ENCODE results near the gene RPTOR.

The RPTOR gene

DNA sequence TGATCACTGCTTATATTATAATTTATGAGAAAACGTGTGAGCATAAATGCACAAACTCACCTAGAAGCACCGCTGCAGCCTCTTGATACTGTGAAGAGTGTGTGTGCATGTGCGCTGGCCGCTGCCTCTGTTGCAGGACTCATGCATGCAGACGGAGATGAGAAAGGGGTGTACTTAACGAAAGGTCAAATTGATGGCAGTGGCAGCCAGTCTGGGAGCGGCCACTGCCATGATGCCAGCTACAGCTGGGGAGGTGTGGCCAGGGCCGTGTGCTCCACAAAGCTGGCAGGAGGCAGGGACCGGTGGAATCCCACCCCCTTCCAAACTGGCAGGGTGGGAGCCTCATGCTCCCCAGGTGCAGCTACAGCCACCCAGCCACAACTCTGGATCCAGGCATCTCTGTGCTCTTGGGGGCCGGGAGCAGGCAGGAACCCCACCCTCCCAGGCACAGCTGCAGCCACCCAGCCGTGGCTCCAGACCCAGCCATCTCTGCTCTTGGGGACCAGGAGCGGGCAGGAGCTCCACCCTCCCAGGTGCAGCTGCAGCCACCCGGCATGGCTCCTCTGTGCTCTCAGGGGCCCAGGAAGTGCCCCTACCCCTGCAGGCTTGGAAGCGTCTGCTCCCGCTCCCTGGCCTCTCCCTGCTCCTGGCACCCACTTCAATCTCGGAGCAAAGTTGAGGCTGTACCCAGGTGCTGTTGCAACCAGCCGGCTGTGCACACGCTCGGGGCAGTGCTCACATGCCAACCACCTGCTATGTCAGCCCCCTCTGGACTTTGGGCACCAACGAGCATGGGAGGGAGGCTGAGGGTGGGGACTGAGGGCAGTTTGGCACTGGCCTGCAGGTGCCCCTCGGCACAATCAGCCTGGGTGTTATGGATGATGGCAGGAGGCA is 369.5 kb downstream of the RPTOR start:
- Histone ChIP-seq H2AK5ac (ENCODE audit: low read depth, low read length) (no peak overlapping the region), H2AFZ (ENCODE audit: low read length) (no peak overlapping the region), H2BK120ac (ENCODE audit: low read depth, low read length) (no peak overlapping the region), H4K91ac (ENCODE audit: low read depth, low read length, poor library complexity) (no peak overlapping the region), H2BK12ac (ENCODE audit: low read length) (no peak overlapping the region), H3K9me3 (replicated peaks in 1 of 2; ENCODE audit: control insufficient read depth in 2 of 2, insufficient read depth in 1 of 2, low read depth in 1 of 2, low read length in 2 of 2) (peaks cover 15 to 24% of the 10 kb centered on the region in 2 donors), H3K79me1 (ENCODE audit: low read depth, low read length) (no peaks in the 10 kb centered on the region), H2BK5ac (ENCODE audit: low read length) (no peak overlapping the region), H3K4ac (ENCODE audit: low read length) (no peak overlapping the region), H3K18ac (ENCODE audit: low read length) (no peak overlapping the region), H3K4me3 (ENCODE audit: low read length in 2 of 2) (peak overlapping the region in 1 of 2 donors; percentile 32), H4K8ac (ENCODE audit: low read depth, low read length) (no peak overlapping the region), H3K36me3 (replicated peaks in 1 of 2; ENCODE audit: control insufficient read depth in 2 of 2, insufficient read depth in 2 of 2, low read length in 2 of 2) (peaks cover 20 to 58% of the 10 kb centered on the region in 2 donors), H3K4me2 (ENCODE audit: insufficient read depth, low read length, poor library complexity, severe bottlenecking) (no peak overlapping the region), H2BK15ac (ENCODE audit: low read length) (no peak overlapping the region), H3K9ac (ENCODE audit: low read depth, low read length, poor library complexity) (no peak overlapping the region), H3K27ac (replicated peaks; ENCODE audit: low read length) (no peak overlapping the region), H3K23ac (ENCODE audit: low read depth, low read length, poor library complexity) (peak overlapping the region; percentile 20), H3K4me1 (ENCODE audit: control insufficient read depth in 2 of 2, insufficient read depth in 1 of 2, low read depth in 1 of 2, low read length in 2 of 2) (no peaks in the 10 kb centered on the region), H3K14ac (ENCODE audit: low read length) (no peak overlapping the region), H3K27me3 (ENCODE audit: control insufficient read depth in 3 of 3, insufficient read depth in 3 of 3, low read depth in 1 of 3, low read length in 3 of 3) (no peaks in the 10 kb centered on the region)
- WGBS, 2 donors (ENCODE audit: extremely low coverage in 2 of 2, insufficient read length in 2 of 2, insufficient replicate concordance in 1 of 2): no CpG with 5 or more reads among the region's 21 CpGs
- no peak for DNase-seq (ENCODE audit: low spot score)

DNA sequence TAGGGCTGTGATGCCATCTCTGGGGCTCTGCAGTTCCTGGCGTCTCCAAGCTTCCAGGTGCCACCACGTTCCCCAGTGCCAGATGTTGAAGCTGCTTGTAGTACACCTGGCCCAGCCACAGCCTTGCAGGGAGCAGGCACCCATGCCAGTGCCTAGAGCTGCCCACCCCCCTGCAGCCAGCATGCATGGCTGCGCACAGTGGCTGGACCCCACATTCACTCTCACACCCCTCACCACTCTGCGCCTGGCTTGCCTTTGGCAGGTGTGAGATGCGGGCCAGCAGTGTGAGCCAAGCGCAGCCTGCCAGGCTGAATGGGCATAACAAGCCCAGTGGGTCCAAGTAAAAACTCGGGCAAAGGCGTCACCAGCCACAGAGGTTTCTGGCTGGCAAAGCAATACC is 371.6 kb downstream of the RPTOR start:
- Histone ChIP-seq H3K14ac (ENCODE audit: low read length) (no peak overlapping the region), H3K18ac (ENCODE audit: low read length) (no peak overlapping the region), H3K9me3 (replicated peaks in 1 of 2; ENCODE audit: control insufficient read depth in 2 of 2, insufficient read depth in 1 of 2, low read depth in 1 of 2, low read length in 2 of 2) (peaks cover 15 to 24% of the 10 kb centered on the region in 2 donors), H3K27me3 (ENCODE audit: control insufficient read depth in 3 of 3, insufficient read depth in 3 of 3, low read depth in 1 of 3, low read length in 3 of 3) (no peaks in the 10 kb centered on the region), H3K23ac (ENCODE audit: low read depth, low read length, poor library complexity) (peak overlapping the region; percentile 86), H2AFZ (ENCODE audit: low read length) (no peak overlapping the region), H3K4ac (ENCODE audit: low read length) (no peak overlapping the region), H2BK120ac (ENCODE audit: low read depth, low read length) (no peak overlapping the region), H3K9ac (ENCODE audit: low read depth, low read length, poor library complexity) (no peak overlapping the region), H3K36me3 (replicated peaks in 1 of 2; ENCODE audit: control insufficient read depth in 2 of 2, insufficient read depth in 2 of 2, low read length in 2 of 2) (peaks cover 17 to 45% of the 10 kb centered on the region in 2 donors), H2BK12ac (ENCODE audit: low read length) (no peak overlapping the region), H2AK5ac (ENCODE audit: low read depth, low read length) (no peak overlapping the region), H3K4me2 (ENCODE audit: insufficient read depth, low read length, poor library complexity, severe bottlenecking) (no peak overlapping the region), H4K8ac (ENCODE audit: low read depth, low read length) (no peak overlapping the region), H3K4me3 (ENCODE audit: low read length in 2 of 2) (peak overlapping the region in 1 of 2 donors; percentile 16), H3K4me1 (ENCODE audit: control insufficient read depth in 2 of 2, insufficient read depth in 1 of 2, low read depth in 1 of 2, low read length in 2 of 2) (peaks cover 0 to 2% of the 10 kb centered on the region in 2 donors), H4K91ac (ENCODE audit: low read depth, low read length, poor library complexity) (no peak overlapping the region), H2BK15ac (ENCODE audit: low read length) (no peak overlapping the region), H2BK5ac (ENCODE audit: low read length) (no peak overlapping the region), H3K79me1 (ENCODE audit: low read depth, low read length) (peaks cover 1% of the 10 kb centered on the region), H3K27ac (replicated peaks; ENCODE audit: low read length) (no peak overlapping the region)
- no peak for DNase-seq (ENCODE audit: low spot score)
- WGBS, 2 donors (ENCODE audit: extremely low coverage in 2 of 2, insufficient read length in 2 of 2, insufficient replicate concordance in 1 of 2): no CpG with 5 or more reads among the region's 8 CpGs

DNA sequence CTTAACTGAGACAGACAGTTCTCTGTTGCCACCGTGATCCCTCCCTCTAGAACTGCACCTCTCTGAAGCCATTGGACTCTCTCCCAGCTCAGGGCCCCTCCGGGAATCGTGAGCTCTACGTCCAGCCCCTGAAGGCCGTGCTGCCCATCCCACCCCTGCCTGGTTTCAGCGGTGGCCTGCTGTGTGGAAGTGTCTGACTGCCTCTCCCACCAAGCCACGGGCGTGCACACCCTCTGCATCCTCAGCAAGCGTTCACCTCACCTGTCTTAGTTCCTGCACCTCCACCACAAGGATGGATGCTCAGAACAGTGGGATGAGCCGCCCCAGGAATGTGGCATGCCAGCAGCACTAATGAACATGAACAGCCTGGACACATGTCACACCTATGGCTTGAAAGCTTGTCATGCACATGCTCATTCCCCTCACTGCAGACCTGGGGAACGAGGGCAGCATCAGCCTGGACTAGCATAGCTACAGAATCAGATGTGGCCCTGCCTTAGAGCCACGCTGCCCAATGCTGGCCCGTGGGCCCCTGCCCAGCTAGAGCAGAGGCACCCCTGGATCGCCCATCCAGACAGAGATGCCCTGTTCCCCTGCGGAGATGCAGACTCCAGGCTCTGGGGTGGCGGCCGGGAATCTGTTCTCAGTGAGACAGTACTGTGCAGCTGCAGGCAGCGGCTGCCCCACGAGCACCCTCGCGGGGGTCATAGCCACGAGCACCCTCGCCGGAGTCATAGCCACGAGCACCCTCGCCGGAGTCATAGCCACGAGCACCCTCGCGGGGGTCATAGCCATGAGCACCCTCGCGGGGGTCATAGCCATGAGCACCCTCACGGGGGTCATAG is 373.3 kb downstream of the RPTOR start:
- peak overlapping the region; percentile 53 for H3K9ac ChIP-seq (ENCODE audit: low read depth, low read length, poor library complexity)
- no CpG with 5 or more reads among the region's 33 CpGs for WGBS, 2 donors (ENCODE audit: extremely low coverage in 2 of 2, insufficient read length in 2 of 2, insufficient replicate concordance in 1 of 2)
- no peak overlapping the region for H3K18ac ChIP-seq (ENCODE audit: low read length)
- no peak overlapping the region for H3K27ac ChIP-seq (replicated peaks; ENCODE audit: low read length)
- H3K4me1 ChIP-seq (ENCODE audit: control insufficient read depth in 2 of 2, insufficient read depth in 1 of 2, low read depth in 1 of 2, low read length in 2 of 2): peaks cover 0 to 2% of the 10 kb centered on the region in 2 donors
- H4K91ac ChIP-seq (ENCODE audit: low read depth, low read length, poor library complexity): no peak overlapping the region
- peak overlapping the region; percentile 1 for H3K23ac ChIP-seq (ENCODE audit: low read depth, low read length, poor library complexity)
- no peak overlapping the region for H3K4me2 ChIP-seq (ENCODE audit: insufficient read depth, low read length, poor library complexity, severe bottlenecking)
- peaks cover 13 to 41% of the 10 kb centered on the region in 2 donors for H3K36me3 ChIP-seq (replicated peaks in 1 of 2; ENCODE audit: control insufficient read depth in 2 of 2, insufficient read depth in 2 of 2, low read length in 2 of 2)
- no peak for DNase-seq (ENCODE audit: low spot score)
- H3K27me3 ChIP-seq (ENCODE audit: control insufficient read depth in 3 of 3, insufficient read depth in 3 of 3, low read depth in 1 of 3, low read length in 3 of 3): no peaks in the 10 kb centered on the region
- no peak overlapping the region for H2BK5ac ChIP-seq (ENCODE audit: low read length)
- no peak overlapping the region for H3K14ac ChIP-seq (ENCODE audit: low read length)
- H2AK5ac ChIP-seq (ENCODE audit: low read depth, low read length): no peak overlapping the region
- peaks cover 15 to 24% of the 10 kb centered on the region in 2 donors for H3K9me3 ChIP-seq (replicated peaks in 1 of 2; ENCODE audit: control insufficient read depth in 2 of 2, insufficient read depth in 1 of 2, low read depth in 1 of 2, low read length in 2 of 2)
- H2AFZ ChIP-seq (ENCODE audit: low read length): no peak overlapping the region
- H2BK15ac ChIP-seq (ENCODE audit: low read length): no peak overlapping the region
- no peak overlapping the region for H3K4ac ChIP-seq (ENCODE audit: low read length)
- H2BK120ac ChIP-seq (ENCODE audit: low read depth, low read length): no peak overlapping the region
- no peak overlapping the region for H2BK12ac ChIP-seq (ENCODE audit: low read length)
- peaks cover 1% of the 10 kb centered on the region for H3K79me1 ChIP-seq (ENCODE audit: low read depth, low read length)
- H4K8ac ChIP-seq (ENCODE audit: low read depth, low read length): no peak overlapping the region
- H3K4me3 ChIP-seq (ENCODE audit: low read length in 2 of 2): peak overlapping the region in 1 of 2 donors; percentile 66

DNA sequence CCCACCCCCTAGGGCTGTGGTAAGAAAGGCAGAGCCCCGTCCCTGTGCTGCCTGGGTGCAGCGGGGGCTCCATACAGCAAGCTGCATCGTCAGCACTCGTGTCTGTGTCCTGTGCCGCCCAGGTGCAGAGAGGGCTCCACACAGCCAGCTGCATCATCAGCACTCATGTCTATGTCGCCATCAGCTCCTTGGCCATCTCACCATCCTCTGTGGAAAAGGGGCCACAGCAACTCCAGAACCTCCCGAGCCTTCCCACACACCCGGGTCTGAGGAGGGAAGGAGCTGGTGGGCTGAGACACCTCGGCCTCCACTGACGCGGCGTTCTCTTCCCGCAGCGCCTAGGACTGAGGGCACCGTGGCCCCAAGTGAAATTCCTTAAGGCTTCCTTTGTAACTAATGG is 374.1 kb downstream of the RPTOR start:
- Histone ChIP-seq H3K36me3 (replicated peaks in 1 of 2; ENCODE audit: control insufficient read depth in 2 of 2, insufficient read depth in 2 of 2, low read length in 2 of 2) (peaks cover 13 to 46% of the 10 kb centered on the region in 2 donors), H3K14ac (ENCODE audit: low read length) (no peak overlapping the region), H3K4ac (ENCODE audit: low read length) (no peak overlapping the region), H3K79me1 (ENCODE audit: low read depth, low read length) (peaks cover 3% of the 10 kb centered on the region), H3K9me3 (replicated peaks in 1 of 2; ENCODE audit: control insufficient read depth in 2 of 2, insufficient read depth in 1 of 2, low read depth in 1 of 2, low read length in 2 of 2) (peaks cover 15 to 22% of the 10 kb centered on the region in 2 donors), H3K4me3 (ENCODE audit: low read length in 2 of 2) (no peak overlapping the region), H3K27me3 (ENCODE audit: control insufficient read depth in 3 of 3, insufficient read depth in 3 of 3, low read depth in 1 of 3, low read length in 3 of 3) (no peaks in the 10 kb centered on the region), H4K91ac (ENCODE audit: low read depth, low read length, poor library complexity) (no peak overlapping the region), H2AK5ac (ENCODE audit: low read depth, low read length) (no peak overlapping the region), H4K8ac (ENCODE audit: low read depth, low read length) (no peak overlapping the region), H2BK12ac (ENCODE audit: low read length) (no peak overlapping the region), H3K27ac (replicated peaks; ENCODE audit: low read length) (no peak overlapping the region), H3K4me1 (ENCODE audit: control insufficient read depth in 2 of 2, insufficient read depth in 1 of 2, low read depth in 1 of 2, low read length in 2 of 2) (peaks cover 0 to 2% of the 10 kb centered on the region in 2 donors), H2BK15ac (ENCODE audit: low read length) (no peak overlapping the region), H2BK120ac (ENCODE audit: low read depth, low read length) (no peak overlapping the region), H3K9ac (ENCODE audit: low read depth, low read length, poor library complexity) (no peak overlapping the region), H3K18ac (ENCODE audit: low read length) (peak overlapping the region; percentile 57), H2BK5ac (ENCODE audit: low read length) (no peak overlapping the region), H3K4me2 (ENCODE audit: insufficient read depth, low read length, poor library complexity, severe bottlenecking) (no peak overlapping the region), H3K23ac (ENCODE audit: low read depth, low read length, poor library complexity) (no peak overlapping the region), H2AFZ (ENCODE audit: low read length) (no peak overlapping the region)
- WGBS, 2 donors (ENCODE audit: extremely low coverage in 2 of 2, insufficient read length in 2 of 2, insufficient replicate concordance in 1 of 2): no CpG with 5 or more reads among the region's 15 CpGs
- DNase-seq (ENCODE audit: low spot score): no peak

Data from neuronal stem cell (in vitro differentiated cells).